ENCODE data around the gene CHKB.

Gene CHKB

GRCh38 chr22:50586416-50586815 is 3.8 kb upstream of the CHKB start:
- no peak for DNase-seq (ENCODE audit: low read depth)
- TF ChIP-seq, protein P1, sequence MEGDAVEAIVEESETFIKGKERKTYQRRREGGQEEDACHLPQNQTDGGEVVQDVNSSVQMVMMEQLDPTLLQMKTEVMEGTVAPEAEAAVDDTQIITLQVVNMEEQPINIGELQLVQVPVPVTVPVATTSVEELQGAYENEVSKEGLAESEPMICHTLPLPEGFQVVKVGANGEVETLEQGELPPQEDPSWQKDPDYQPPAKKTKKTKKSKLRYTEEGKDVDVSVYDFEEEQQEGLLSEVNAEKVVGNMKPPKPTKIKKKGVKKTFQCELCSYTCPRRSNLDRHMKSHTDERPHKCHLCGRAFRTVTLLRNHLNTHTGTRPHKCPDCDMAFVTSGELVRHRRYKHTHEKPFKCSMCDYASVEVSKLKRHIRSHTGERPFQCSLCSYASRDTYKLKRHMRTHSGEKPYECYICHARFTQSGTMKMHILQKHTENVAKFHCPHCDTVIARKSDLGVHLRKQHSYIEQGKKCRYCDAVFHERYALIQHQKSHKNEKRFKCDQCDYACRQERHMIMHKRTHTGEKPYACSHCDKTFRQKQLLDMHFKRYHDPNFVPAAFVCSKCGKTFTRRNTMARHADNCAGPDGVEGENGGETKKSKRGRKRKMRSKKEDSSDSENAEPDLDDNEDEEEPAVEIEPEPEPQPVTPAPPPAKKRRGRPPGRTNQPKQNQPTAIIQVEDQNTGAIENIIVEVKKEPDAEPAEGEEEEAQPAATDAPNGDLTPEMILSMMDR (IDR thresholded peaks at IDR 0.05; ENCODE audit: insufficient read depth, low read depth, low read length, missing control alignments), result no peak
- no peak overlapping the region for H3K4me3 ChIP-seq (ENCODE audit: low read length)

DNA sequence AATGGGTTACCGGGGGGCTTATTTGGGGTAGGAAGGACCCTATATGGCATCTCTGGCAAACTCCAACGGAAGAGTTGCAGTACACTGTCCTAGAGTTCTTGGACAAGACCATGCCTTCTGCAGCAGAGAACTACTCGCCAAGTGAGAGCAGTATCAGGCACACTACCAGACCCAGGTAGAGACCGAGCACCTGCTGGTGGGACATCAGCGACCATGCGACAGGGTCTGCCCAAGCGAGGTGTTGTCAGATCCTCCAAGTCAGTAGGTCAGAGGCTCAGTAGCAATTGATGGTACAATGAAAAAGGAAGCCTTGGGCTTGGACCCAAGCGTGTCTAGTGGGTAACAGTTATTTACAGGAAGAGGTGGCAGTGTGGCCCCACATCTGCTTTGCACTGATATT is 3.1 kb upstream of the CHKB start:
- DNase-seq (ENCODE audit: low read depth), result no peak
- TF ChIP-seq, protein P1 (IDR thresholded peaks at IDR 0.05; ENCODE audit: insufficient read depth, low read depth, low read length, missing control alignments), result no peak
- H3K4me3 ChIP-seq (ENCODE audit: low read length), result no peak overlapping the region

GRCh38 chr22:50585238-50585637 is 2.6 kb upstream of the CHKB start:
- no peak overlapping the region for H3K4me3 ChIP-seq (ENCODE audit: low read length)
- no peak for DNase-seq (ENCODE audit: low read depth)
- TF ChIP-seq, protein P1 (IDR thresholded peaks at IDR 0.05; ENCODE audit: insufficient read depth, low read depth, low read length, missing control alignments), result no peak

DNA sequence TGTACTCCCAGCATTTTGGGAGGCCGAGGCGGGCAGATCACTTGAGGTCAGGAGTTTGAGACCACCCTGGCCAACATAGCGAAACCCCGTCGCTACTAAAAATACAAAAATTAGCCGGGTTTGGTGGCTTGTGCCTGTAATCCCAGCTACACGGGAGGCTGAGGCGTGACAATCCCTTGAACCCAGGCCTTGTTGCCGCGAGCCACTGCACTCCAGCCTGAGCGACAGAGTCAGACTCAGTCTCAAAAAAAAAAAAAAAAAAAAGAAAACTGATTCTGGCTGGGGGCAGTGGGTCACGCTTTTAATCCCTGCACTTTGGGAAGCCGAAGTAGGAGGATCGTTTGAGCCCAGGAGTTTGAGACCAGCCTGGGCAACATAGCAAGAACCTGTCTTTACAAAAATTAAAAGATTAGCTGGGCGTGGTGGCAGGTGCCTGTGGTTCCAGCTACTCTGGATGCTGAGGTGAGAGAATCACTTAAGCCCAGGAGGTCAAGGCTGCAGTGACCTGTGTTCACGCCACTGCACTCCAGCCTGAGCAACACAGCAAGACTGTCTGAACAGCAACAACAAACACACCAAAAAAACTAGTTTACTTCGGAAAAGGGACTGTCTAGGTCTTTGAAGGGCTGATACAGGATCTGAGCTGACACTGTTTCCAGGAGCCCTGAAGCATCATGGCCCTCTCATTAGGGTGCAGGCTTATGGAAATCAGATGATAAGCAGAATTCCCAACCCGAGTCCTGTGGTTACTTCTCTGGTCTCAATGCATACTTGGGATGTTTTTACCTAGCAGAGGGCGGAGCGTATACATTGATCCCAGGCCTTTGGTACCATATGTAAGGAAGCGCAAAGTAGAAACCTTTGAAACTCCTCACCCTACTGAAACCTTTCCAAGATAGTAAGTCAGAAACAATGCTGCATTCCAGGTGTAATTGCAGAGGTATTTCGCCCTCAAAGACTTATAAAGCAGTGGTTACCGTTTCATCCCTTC is 1.8 kb upstream of the CHKB start:
- no peak overlapping the region for H3K4me3 ChIP-seq (ENCODE audit: low read length)
- TF ChIP-seq, protein P1 (IDR thresholded peaks at IDR 0.05; ENCODE audit: insufficient read depth, low read depth, low read length, missing control alignments), result no peak
- DNase-seq (ENCODE audit: low read depth), result no peak

DNA sequence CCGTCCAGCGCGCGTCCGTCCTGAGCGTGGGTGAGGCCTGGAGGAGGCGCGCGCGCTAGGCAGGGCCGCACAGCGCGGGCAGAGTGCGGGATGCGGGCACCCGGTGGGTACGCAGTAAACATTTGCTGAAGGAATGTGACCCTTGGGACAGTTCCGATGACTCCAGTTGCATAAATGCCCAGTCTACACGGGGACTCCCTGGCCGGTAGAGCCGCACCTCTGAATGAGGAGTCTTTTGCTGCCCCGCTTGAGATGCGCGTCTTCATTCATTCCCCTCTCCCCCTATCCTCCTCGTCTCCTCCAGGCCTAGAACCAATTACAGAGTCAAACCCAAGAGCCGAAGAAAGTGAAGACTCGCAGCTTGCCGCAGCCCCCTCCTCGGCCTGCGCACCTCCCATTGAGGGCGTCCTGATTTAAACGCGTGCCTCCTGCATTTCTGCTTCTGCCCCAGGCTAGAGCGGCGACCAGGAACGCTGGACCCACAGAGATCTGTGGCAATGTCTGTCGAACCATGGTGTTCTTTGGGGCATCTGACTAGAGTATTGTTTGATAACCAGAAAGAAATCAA is 729 bp upstream of the CHKB start:
- TF ChIP-seq, protein P1 (IDR thresholded peaks at IDR 0.05; ENCODE audit: insufficient read depth, low read depth, low read length, missing control alignments), result no peak
- peak overlapping the region; percentile 81 for H3K4me3 ChIP-seq (ENCODE audit: low read length)
- no peak for DNase-seq (ENCODE audit: low read depth)

GRCh38 chr22:50581950-50582492 is 628 bp downstream of the CHKB start:
- peak; percentile 33 for DNase-seq (ENCODE audit: low read depth)
- TF ChIP-seq, protein P1 (IDR thresholded peaks at IDR 0.05; ENCODE audit: insufficient read depth, low read depth, low read length, missing control alignments), result no peak
- H3K4me3 ChIP-seq (ENCODE audit: low read length), result peak overlapping the region; percentile 72

Measured in epithelial cell of esophagus (primary cell).